Activated naive CD4-positive, alpha-beta T cell (primary cell): ENCODE data around the gene LMOD1.

ENCODE experiments used
- DNase-seq, 4 experiments: peaks; one replicate each; lab custom pipeline; 2025; lab: John Stamatoyannopoulos, UW

LMOD1 gene

DNA sequence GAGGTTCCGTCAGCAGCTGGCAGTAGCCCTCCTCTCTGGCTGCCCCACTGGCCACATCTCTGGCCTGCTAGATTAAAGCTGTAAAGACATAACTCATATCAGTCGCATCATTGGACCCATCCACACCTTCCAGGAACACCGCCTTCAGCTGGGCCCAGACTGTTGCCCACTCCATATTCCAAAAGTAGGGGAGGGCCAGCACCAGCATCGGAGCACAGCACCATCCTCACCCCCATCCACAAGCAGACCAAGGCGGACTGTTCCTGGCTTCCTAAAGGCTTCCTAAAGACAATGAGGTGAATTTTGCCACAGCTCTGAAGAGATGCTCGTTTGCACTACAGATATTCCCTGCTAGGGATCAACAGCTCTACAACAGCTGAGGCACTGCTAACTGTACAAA, 54.1 kb downstream of the LMOD1 start:
- DNase-seq, result no peak

GRCh38 chr1:201891451-201892045, 54.8 kb downstream of the LMOD1 start:
- DNase-seq, result no peak

GRCh38 chr1:201890806-201891450, 55.4 kb downstream of the LMOD1 start:
- no peak for DNase-seq

DNA sequence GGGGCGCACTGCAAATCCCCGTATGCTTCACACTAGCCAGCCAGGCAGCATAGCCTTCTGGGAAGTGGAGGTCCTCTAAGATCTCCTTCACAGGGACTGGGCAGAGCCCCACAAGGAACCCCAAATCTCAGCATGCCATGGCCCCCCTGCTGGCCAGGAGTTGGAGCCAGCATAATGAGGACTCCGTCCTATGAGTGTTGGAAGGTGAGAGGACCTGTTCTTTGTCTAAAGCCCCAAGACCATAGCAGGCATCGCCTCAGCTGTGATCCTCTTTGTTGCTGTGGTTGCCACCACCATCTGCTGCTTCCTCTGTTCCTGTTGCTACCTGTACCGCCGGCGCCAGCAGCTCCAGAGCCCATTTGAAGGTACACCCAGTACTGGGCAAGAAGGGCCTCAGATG, 56.1 kb downstream of the LMOD1 start:
- DNase-seq, result no peak

DNA sequence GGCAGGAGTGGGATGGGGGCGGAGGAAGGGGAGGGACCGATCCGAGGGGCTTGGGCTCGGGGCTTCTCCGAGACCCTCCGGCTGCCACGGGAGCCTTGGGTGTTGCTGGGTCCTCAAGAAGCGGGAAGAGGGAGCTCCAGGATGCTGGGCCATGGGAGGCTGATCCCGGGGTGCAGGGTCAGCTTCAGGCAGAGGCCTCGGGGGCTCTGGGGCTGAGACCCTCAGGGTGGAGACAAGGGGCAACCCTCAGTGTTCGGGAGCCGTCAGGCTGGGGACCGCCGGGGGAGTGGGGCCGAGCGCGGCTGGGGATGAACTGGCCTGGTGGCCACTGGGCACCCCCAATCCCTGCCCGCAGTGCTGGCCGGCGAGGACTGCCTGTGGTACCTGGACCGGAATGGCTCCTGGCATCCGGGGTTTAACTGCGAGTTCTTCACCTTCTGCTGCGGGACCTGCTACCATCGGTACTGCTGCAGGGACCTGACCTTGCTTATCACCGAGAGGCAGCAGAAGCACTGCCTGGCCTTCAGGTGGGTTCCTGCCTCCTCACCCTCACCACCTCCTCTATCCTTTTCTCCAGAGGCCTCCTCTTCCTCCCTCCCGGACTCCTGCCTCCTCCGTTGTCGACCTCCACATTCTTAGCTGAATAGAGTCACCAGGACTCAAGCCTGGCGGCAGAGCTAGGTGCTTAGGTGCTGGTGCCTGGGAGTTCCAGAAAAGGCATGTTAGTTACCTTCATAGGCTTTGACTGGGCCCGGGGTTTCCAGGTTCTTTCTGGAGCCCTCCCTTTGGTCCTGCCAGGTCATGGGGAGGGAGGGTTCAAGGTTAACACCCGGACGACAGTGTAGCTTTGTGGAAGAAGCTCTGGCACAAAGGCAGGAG, 57.0 kb downstream of the LMOD1 start:
- no peak for DNase-seq

- no peak for DNase-seq
Observed at GRCh38 chr1:201888282-201889089, 57.9 kb downstream of the LMOD1 start, which contains the start of gene SHISA4. TSS of gene SHISA4 (plus strand) at chr1:201888898. CDS start at chr1:201888995, 97 bp downstream.

DNA sequence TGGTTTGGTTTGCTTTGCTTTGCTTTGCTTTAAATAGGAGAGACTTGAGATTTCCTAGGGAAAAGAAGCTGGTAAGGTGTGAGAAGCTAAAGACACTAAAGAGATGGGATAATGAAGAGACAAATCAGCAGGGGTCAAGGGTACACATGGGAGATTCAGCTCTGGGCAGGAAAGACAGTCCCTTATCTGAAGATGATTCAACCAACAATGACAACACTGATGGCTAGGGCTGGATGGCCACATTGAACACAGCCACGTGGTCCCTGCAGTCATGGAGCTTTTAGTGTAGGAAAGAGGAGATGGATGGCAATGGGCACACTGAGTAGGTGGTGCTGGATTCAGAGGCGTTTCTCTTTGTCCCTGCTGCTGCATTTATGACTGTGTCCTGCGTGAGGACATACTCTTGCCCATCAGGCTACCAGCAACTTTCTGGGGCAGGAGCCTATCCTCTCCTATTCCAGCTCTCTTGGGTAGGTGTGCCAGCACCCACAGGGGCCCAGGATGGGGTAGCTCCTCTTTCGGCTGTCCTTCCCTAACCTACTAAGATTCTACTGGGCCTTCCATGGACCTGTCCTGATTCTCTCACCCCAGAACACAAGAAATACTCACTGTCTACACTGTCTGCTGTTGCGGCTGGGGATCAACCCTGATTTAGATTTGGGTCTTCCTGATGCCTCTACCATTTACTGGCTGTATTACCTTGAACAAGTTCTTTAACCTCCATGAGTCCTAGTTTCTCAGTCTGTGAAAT, 59.1 kb downstream of the LMOD1 start:
- no peak for DNase-seq

GRCh38 chr1:201886103-201886885, 60.1 kb downstream of the LMOD1 start:
- no peak for DNase-seq

- DNase-seq, result no peak
Observed at GRCh38 chr1:201885531-201886075, 60.7 kb downstream of the LMOD1 start.

DNA sequence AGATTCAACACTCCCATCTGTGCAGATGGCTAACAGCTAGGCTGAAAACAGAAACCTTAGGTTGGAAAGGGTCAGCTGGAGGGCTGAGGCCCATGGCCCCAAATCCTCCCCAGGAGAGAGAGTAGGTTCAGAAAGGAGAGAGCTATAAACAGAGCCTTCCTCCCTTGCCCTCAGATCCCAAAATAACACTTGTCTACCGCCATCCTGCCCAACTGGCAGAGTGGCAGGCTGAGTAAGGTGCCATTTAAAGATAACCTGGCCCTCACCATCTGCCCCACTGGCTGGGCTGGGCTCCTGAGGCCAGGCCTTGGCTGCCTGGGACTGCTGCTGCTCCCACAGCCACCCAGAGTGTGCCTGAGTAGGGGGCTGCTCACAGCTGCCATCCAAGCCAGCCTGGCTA, 61.9 kb downstream of the LMOD1 start:
- no peak for DNase-seq

GRCh38 chr1:201883786-201884185, 62.6 kb downstream of the LMOD1 start:
- no peak for DNase-seq

DNA sequence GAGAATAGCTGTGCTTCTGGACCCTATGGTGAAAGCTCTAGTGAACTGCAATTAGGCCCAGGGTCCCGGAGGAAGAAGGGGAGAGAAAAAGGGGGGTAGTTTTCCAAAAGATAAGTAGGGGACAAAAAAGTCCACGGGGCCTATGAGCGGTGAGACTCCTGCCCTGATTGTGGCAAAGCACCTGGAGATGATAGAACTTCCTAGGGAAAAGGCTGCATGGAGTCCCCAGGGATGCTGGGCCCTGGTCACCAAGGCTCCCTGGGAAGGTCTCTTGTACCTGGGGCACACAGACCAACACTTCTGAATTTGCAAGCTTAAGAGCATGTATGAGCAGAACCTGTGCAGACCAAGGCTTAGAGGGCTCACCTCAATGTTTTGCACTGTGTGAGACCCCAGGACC, 63.1 kb downstream of the LMOD1 start:
- no peak for DNase-seq

- no peak for DNase-seq
Observed at GRCh38 chr1:201882665-201883132, 63.6 kb downstream of the LMOD1 start.

DNA sequence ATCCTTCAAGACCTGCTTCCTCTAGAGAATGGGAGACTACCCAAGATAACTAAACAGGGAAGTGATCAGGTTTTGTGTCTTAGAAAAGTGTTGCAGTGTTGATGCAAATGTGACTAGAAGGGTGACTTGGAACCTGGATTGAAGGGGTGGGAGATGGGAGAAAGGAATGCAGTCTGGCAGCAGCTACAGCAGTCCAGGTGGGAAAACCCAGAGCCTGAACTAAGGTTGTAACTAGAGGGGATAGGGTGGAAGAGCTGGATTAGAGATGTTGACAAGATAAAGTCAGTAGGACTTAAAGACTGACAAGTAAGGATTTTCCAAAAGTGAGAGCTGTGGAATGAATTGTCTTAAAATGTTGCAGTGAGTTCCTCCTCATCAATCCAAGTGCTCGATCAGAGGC, 64.7 kb downstream of the LMOD1 start:
- DNase-seq, result no peak

GRCh38 chr1:201880928-201881571, 65.3 kb downstream of the LMOD1 start:
- no peak for DNase-seq

DNA sequence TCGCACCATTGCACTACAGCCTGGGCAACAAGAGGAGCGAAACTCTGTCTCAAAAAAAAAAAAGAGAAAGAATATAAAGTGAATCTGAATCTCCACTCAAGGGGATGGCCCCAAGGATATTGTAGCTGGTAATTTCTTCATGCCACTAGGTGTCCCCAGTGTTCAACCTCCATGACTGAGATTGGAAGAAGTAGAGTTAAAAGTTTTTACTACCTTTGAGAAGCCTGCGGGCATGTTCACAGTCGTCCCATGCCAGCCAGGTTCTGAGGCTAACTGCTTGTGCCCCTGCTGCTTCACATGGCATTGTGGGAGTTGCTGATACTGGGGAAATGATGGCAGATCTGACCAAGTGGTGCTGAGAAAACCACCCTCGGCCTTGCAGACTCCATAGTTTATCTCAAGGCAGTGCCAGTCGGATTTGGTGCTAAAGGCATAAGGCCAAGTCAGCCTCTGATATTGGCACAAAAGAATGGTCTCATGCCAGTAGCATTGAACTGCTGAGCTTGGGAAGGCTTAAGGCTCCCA, 68.4 kb downstream of the LMOD1 start:
- no peak for DNase-seq

- DNase-seq, result no peak
Observed at GRCh38 chr1:201876148-201876818, 70.1 kb downstream of the LMOD1 start.

- DNase-seq, result no peak
Observed at GRCh38 chr1:201874672-201875071, 71.7 kb downstream of the LMOD1 start.

- no peak for DNase-seq
Observed at GRCh38 chr1:201870397-201870796, 76.0 kb downstream of the LMOD1 start.
